Endothelial cell of coronary artery (primary cell): ENCODE measurements around the gene ICOSLG. TPM values are rescaled to one million over a fixed set of nuclear protein-coding genes. Genes with fewer than 3 reads are reported as not detected.

Experiments used
- total RNA-seq: library from RNA; depleted of rRNA; stranded (reverse); fragments of >200 nt; gene quantifications from 2 replicates; pipeline ENCODE4 v1.2.3, GENCODE V29; 2014

Gene ICOSLG, protein sequence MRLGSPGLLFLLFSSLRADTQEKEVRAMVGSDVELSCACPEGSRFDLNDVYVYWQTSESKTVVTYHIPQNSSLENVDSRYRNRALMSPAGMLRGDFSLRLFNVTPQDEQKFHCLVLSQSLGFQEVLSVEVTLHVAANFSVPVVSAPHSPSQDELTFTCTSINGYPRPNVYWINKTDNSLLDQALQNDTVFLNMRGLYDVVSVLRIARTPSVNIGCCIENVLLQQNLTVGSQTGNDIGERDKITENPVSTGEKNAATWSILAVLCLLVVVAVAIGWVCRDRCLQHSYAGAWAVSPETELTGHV
- total RNA-seq = 0.54 and 1.3 TPM in 2 replicates

DNA sequence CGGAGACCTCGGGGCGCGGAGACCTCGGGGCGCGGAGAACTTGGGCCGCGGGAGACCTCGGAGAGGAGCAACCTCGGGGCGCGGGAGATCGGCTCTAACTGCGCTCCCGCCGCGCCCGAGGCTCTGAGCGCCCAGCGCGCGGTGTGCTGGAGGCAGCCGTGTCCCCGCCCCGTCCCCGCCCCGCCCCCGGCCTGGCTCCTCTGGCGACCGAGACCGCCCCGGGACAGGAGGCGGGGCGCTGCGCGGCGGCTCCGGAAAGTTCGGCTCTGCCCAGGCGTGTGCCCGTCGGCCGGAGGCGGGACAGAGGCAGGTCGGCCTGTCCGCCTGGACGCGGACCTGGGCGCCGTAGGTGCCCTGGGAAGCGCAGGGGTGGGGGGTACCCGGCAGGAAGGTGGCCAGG is at the start of gene ICOSLG:
Gene ICOSLG (minus strand): TSS at position 102 of the 400 bp plus-strand sequence. CDS start 126 bp downstream, outside the sequence.

DNA sequence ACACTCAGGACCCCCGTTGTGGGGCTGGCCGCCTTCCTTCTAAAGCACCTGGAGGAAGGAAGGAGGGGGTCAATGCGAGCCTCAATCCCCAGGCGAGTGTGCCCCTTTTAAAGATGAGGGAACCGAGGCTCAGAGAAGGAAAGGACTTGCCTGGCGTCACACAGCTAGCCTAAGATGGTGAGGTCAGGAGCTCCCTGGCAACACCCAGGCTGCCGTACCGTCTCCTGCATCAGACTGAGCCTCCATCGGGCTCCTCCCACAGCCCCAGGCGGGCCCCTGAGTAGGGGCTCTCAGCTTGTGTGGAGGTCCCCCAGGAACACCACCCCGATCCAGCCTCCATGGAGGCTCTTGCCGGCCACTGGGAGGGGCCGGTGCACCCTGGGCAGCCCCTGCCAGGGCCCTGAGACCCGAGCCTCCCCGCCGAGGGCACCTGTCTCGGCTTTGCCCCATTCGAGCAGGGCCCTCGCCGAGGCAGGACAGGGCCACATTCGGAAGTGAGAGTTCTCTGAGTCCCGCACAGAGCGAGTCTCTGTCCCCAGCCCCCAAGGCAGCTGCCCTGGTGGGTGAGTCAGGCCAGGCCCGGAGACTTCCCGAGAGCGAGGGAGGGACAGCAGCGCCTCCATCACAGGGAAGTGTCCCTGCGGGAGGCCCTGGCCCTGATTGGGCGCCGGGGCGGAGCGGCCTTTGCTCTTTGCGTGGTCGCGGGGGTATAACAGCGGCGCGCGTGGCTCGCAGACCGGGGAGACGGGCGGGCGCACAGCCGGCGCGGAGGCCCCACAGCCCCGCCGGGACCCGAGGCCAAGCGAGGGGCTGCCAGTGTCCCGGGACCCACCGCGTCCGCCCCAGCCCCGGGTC is 44.6 kb upstream of the ICOSLG start, which contains the start of gene AIRE:
Gene AIRE (plus strand): TSS at position 739 of the 855 bp plus-strand sequence. CDS start 131 bp downstream, outside the sequence.

DNA sequence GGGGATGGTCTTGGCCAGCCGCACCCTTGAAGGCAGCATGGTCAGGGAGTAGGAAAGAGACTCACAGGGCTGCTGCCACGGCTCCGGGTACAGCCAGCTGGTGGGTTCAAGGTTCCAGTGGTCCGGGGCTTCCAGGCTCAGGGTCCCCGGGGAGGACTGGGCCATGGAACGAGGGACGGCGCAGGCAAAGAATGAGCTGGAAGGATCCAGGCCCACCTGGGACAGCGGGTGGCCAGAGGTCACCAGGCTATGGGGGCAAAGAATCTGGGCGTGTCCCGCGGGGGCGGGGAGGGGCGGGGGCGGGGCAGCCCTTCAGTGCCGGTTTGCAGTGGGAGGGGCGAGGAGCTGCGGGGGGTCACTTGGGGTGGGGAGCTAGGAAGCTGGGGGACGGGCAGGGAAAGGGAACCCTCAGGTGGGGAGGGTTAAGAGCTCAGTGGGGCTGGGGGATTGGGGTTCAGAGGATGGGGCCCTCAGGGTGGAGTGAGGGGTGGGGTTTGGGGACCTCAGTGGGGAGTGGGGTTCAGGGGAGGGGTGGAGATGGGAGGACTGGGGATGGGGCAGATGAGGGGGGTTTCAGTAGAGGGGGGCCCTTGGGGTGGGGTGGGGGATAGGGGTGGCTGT is 21.0 kb upstream of the ICOSLG start, which contains the start of gene DNMT3L:
Gene DNMT3L (minus strand): TSS at position 223 of the 621 bp plus-strand sequence. CDS start 638 bp downstream, outside the sequence.

Other genes starting within 250 kb of the ICOSLG start
- 16.1 and 21.8 TPM in 2 replicates for gene TRAPPC10, start 228.6 kb downstream of the ICOSLG start, total RNA-seq
- 4.0 and 27.4 TPM in 2 replicates for gene PWP2, start 133.5 kb downstream of the ICOSLG start, total RNA-seq
- 20.4 and 33.9 TPM in 2 replicates for gene GATD3, start 107.3 kb downstream of the ICOSLG start, total RNA-seq
- not detected in 2 replicates for gene DNMT3L, start 21.0 kb upstream of the ICOSLG start, total RNA-seq
- under 0.01 TPM in 1 of 2 replicates, not detected in the other for gene AIRE, start 44.9 kb upstream of the ICOSLG start, total RNA-seq
- gene PFKL, start 59.1 kb upstream of the ICOSLG start, total RNA-seq = 240 and 386 TPM in 2 replicates
- gene CFAP410, start 98.4 kb upstream of the ICOSLG start, total RNA-seq = 4.9 and 6.1 TPM in 2 replicates
- under 0.01 and 0.18 TPM in 2 replicates for gene TRPM2, start 112.7 kb upstream of the ICOSLG start, total RNA-seq
- 0.99 and 1.2 TPM in 2 replicates for gene LRRC3, start 214.6 kb upstream of the ICOSLG start, total RNA-seq